ENCODE data around the gene POLR2A. TPM values are rescaled to one million over a fixed set of nuclear protein-coding genes. Genes with fewer than 3 reads are reported as not detected.

Gene POLR2A
- total RNA-seq, 1 experiment from 2014 or later = 72.1 TPM

DNA sequence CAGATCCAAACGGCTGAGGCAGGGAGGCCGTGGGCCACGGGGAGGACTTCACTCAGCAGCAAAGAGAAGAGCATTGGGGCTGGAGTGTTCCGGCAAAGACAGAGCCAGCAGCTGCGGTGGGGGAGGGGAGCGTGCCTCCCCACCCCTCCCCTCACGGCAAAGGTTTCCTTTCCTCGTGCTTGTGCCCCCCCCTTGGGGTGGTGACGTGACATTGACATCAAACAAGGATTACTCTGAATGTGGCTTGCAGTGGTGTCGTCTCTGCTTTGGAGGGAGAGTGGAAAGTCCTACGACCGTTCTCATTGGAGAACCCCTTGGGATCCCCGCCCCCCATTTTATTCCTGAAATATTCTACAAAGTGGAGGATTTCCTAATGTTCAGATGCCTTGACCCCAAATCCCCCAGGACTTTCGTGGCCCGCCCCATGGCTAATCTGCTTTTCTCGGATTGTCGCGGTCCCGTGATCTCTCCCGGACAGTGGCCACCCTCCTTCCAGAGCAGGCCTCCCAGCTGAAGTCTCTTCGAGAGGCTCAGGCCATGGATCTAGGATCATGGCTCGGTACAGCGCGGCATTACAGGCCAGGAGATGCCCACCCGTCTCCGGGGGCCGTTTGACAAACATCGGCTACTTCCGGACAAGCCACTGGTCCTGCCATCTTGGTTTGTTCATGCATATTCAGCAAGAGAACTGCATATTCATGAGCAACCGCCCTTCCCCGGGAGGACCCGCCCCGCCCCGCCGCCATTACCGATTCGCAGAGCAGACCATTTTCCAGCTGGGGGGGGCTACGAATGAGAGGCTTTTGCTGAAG is 705 bp upstream of the POLR2A start:
- ChIA-PET POLR2A (interaction anchor here (0.6 to 1.1 kb wide), 8 partner anchors 12 to 247 kb away, joined by 3 to 8 read pairs (median 4); partner anchors contain the start of genes TMEM102 and TMEM256), CTCF (interaction anchor here (0.6 kb wide), 2 partner anchors 12 to 52 kb away, joined by 3 to 4 read pairs; no protein-coding TSS in a partner anchor)
- Mint-ChIP-seq H3K36me3 (ENCODE audit: insufficient read depth, unreplicated experiment) (peaks cover 46% of the 10 kb centered on the region), H3K4me3 (ENCODE audit: unreplicated experiment) (peak overlapping the region; percentile 97), H3K27me3 (ENCODE audit: insufficient read depth, unreplicated experiment) (no peaks in the 10 kb centered on the region), H3K4me1 (ENCODE audit: low read depth, unreplicated experiment) (peaks cover 31% of the 10 kb centered on the region), H3K9me3 (ENCODE audit: unreplicated experiment) (no peaks in the 10 kb centered on the region), H3K27ac (ENCODE audit: unreplicated experiment) (peak overlapping the region; percentile 98)
- Histone ChIP-seq H3K27me3 (replicated peaks; ENCODE audit: control insufficient read depth, insufficient read depth, low read length) (no peaks in the 10 kb centered on the region), H3K4me3 (ENCODE audit: low read depth, low read length) (peak overlapping the region; percentile 71), H3K4me1 (peaks cover 14% of the 10 kb centered on the region), H3K36me3 (ENCODE audit: control insufficient read depth, insufficient read depth, low read length) (no peaks in the 10 kb centered on the region), H3K9me3 (no peaks in the 10 kb centered on the region)
- BruUV-seq (replicated peaks) = TSS peak; percentile 71
- peak; percentile 85 to 89 for DNase-seq
- TF ChIP-seq, protein P1, sequence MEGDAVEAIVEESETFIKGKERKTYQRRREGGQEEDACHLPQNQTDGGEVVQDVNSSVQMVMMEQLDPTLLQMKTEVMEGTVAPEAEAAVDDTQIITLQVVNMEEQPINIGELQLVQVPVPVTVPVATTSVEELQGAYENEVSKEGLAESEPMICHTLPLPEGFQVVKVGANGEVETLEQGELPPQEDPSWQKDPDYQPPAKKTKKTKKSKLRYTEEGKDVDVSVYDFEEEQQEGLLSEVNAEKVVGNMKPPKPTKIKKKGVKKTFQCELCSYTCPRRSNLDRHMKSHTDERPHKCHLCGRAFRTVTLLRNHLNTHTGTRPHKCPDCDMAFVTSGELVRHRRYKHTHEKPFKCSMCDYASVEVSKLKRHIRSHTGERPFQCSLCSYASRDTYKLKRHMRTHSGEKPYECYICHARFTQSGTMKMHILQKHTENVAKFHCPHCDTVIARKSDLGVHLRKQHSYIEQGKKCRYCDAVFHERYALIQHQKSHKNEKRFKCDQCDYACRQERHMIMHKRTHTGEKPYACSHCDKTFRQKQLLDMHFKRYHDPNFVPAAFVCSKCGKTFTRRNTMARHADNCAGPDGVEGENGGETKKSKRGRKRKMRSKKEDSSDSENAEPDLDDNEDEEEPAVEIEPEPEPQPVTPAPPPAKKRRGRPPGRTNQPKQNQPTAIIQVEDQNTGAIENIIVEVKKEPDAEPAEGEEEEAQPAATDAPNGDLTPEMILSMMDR (IDR thresholded peaks at IDR 0.05; ENCODE audit: insufficient read depth in 1 of 2, low read depth in 1 of 2, low read length in 1 of 2, severe bottlenecking in 1 of 2, unreplicated experiment in 1 of 2) = no peak
- intact Hi-C loops (cut with micrococcal nuclease; ENCODE audit: unreplicated experiment) = loop anchor here (1.0 to 5.0 kb wide), 3 partner anchors 46 to 176 kb away; partner anchors contain the start of gene EIF5A

DNA sequence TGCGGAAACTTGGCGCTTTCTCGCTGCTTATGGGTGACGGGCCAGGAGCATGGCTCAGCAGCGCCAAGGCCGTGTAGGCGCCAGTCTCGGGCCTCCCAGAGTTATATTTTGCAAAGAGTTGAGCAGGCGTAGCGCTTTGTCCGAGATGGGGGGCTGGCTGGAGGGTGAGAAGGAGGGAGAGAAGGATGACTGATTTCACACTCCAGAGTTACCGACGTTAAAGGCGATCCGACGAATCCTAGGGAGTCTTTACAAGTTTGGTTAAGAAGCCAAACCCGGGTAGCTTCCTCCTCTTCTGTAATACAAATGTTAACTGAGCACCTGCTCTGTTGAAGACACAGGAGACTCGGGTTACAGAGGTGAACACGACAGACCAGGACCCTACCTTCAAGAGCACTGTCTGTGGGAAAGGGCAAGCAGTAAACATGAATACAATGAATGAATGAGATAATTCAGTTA is 782 bp downstream of the POLR2A start:
- H3K36me3 ChIP-seq (ENCODE audit: control insufficient read depth, insufficient read depth, low read length) = no peaks in the 10 kb centered on the region
- TF ChIP-seq, protein P1 (IDR thresholded peaks at IDR 0.05; ENCODE audit: insufficient read depth in 1 of 2, low read depth in 1 of 2, low read length in 1 of 2, severe bottlenecking in 1 of 2, unreplicated experiment in 1 of 2) = no peak
- no peak for DNase-seq
- POLR2A ChIA-PET = interaction anchor here (0.6 kb wide), 2 partner anchors 47 to 468 kb away, joined by 3 to 4 read pairs; no protein-coding TSS in a partner anchor
- H3K27me3 Mint-ChIP-seq (ENCODE audit: insufficient read depth, unreplicated experiment) = no peaks in the 10 kb centered on the region
- no peaks in the 10 kb centered on the region for H3K9me3 ChIP-seq
- H3K4me1 Mint-ChIP-seq (ENCODE audit: low read depth, unreplicated experiment) = peaks cover 37% of the 10 kb centered on the region
- H3K27me3 ChIP-seq (replicated peaks; ENCODE audit: control insufficient read depth, insufficient read depth, low read length) = no peaks in the 10 kb centered on the region
- CTCF ChIA-PET = no interaction called here
- H3K4me1 ChIP-seq = peaks cover 13% of the 10 kb centered on the region
- H3K4me3 ChIP-seq (ENCODE audit: low read depth, low read length) = peak overlapping the region; percentile 48
- intact Hi-C loops (cut with micrococcal nuclease; ENCODE audit: unreplicated experiment) = loop anchor here (5.0 kb wide), 2 partner anchors 87 to 178 kb away; partner anchors contain the start of gene EIF5A
- H3K9me3 Mint-ChIP-seq (ENCODE audit: unreplicated experiment) = no peaks in the 10 kb centered on the region
- peaks cover 53% of the 10 kb centered on the region for H3K36me3 Mint-ChIP-seq (ENCODE audit: insufficient read depth, unreplicated experiment)
- peak overlapping the region; percentile 97 for H3K4me3 Mint-ChIP-seq (ENCODE audit: unreplicated experiment)
- peak overlapping the region; percentile 98 for H3K27ac Mint-ChIP-seq (ENCODE audit: unreplicated experiment)
- TSS peak; percentile 42 for BruUV-seq (replicated peaks)

DNA sequence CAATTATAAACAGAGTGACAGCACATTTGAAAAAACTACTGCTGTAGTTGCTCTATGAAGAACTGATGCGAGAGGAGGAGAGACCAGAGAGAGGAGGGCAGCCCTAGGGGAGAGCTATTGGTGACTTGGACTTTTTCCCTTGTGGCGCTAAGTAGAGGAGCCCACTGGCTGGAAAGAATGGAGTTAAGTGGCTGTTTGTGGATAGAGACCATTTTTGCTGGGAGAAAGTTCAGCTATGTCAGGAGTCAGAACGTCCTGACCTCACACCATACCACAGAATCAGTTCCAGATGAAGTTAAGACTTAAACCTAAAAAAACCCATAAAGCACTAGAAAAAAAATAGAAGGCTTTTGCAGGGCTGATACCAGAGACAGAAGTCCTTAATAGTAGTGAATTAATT is 2.0 kb downstream of the POLR2A start:
- Histone ChIP-seq H3K27me3 (replicated peaks; ENCODE audit: control insufficient read depth, insufficient read depth, low read length) (no peaks in the 10 kb centered on the region), H3K4me3 (ENCODE audit: low read depth, low read length) (no peak overlapping the region; the same call in 1 of the 2 replicates), H3K36me3 (ENCODE audit: control insufficient read depth, insufficient read depth, low read length) (no peaks in the 10 kb centered on the region), H3K4me1 (0 out of 2 replicates have a peak, but pooled peaks cover 3% of the 10 kb centered on the region), H3K9me3 (no peaks in the 10 kb centered on the region)
- H3K4me1 Mint-ChIP-seq (ENCODE audit: low read depth, unreplicated experiment) = peaks cover 42% of the 10 kb centered on the region
- H3K9me3 Mint-ChIP-seq (ENCODE audit: unreplicated experiment) = no peaks in the 10 kb centered on the region
- H3K27ac Mint-ChIP-seq (ENCODE audit: unreplicated experiment) = no peak overlapping the region
- peak overlapping the region; percentile 63 for H3K4me3 Mint-ChIP-seq (ENCODE audit: unreplicated experiment)
- no peak for DNase-seq
- BruUV-seq (replicated peaks) = no TSS peak
- no peaks in the 10 kb centered on the region for H3K27me3 Mint-ChIP-seq (ENCODE audit: insufficient read depth, unreplicated experiment)
- POLR2A ChIA-PET = no interaction called here
- H3K36me3 Mint-ChIP-seq (ENCODE audit: insufficient read depth, unreplicated experiment) = peaks cover 61% of the 10 kb centered on the region
- TF ChIP-seq, protein P1 (IDR thresholded peaks at IDR 0.05; ENCODE audit: insufficient read depth in 1 of 2, low read depth in 1 of 2, low read length in 1 of 2, severe bottlenecking in 1 of 2, unreplicated experiment in 1 of 2) = no peak
- CTCF ChIA-PET = interaction anchor here (1.0 kb wide), 1 partner anchor 49 kb away, joined by 3 read pairs; no protein-coding TSS in a partner anchor
- intact Hi-C loops (cut with micrococcal nuclease; ENCODE audit: unreplicated experiment) = no loop called here
